NCI-H146 treated with DMSO at 0.1 percent for 48 hours (cell line): ENCODE data around the gene PFDN5.
"Not testable (repeated sequence)": the region's sequence is repeated elsewhere in the genome, so short reads cannot be mapped to it uniquely, and the experiment has no call there.

Experiments
- DNase-seq: peaks from one replicate; lab custom pipeline; 2025; ENCODE audit not compliant: unreplicated experiment; lab: John Stamatoyannopoulos, UW

The PFDN5 gene

DNA sequence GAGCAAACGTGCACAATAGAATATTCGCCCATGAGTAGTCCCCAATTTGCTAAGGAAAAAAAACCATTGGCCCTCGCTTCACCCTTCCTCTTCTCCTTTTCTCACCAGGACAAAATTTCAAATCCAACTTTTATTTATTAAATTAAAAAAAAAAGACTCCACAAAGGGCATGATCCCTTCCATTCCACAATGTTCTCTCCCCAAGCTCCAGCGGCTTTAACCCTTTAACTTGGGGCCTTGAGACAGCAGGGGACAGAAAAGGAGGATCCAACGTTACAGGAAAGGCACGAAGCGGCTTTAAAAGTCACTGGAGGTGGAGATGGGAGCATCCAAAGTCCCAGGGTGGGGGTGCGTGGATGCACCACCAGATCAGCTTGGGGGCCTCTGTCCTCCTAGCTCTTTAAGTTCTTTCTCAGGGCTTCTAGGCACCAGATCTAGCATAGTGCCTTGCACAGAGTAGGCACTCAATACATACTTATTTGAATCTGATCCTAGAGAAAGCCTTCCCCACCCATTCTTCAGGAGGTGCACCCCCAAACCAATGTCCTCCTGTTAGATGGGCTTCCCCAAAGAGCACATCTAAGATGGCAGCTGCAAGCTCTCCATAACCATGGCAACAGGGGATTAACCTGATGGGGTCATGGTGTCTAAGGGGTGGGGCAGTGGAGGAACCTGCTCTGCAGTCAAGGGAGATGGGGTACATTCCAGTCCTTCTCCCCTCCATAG is 31.3 kb downstream of the PFDN5 start:
- no peak for DNase-seq

DNA sequence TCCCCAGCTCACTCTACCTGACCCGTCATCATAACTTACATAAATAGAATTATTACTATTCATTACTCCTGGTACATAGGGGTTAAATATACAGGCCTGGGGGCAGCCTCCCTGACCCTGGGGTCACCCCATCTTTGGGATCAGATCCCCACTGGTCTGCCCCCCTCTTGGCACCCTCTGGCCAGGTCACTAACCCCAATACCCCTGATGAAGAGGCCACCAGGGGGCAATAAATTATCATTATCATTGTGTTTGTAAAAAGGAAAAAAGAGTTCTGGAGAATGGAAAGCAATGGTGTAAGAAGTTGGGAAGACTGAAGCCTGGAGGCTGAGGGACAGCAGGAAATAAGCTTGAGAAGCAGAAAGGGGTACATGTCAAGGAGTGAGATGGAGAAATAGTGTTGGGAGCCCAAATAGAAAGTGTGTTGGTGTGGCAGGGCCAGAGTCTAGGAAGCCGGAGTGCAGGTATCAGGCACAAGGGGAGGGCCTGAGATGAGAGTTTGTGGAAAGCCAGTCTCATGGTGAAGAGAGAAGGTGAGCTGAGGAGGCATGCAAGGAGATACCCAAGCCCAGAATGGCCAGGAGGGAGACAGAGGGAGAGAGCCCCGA is 32.2 kb downstream of the PFDN5 start:
- no peak for DNase-seq

DNA sequence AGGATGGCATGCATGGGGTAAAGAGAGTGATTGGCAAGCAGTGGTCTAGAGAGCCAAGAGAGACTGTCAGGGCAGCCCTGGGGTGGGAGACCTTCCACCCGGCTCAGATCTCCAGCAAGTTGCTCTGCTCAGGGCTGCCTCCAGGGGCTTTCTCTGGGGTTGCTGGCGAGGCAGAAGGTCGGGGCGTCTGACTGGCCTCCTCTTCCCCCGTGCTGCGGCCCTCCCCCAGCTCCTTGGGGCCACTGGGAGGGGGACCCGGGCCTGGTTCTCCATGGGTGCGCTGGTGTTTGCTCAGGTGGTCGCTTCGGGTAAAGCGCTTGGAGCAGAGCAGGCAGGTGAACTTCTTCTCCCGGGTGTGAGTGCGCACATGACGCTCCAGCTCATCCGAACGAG is 32.7 kb downstream of the PFDN5 start:
- DNase-seq, result peak; percentile 13

DNA sequence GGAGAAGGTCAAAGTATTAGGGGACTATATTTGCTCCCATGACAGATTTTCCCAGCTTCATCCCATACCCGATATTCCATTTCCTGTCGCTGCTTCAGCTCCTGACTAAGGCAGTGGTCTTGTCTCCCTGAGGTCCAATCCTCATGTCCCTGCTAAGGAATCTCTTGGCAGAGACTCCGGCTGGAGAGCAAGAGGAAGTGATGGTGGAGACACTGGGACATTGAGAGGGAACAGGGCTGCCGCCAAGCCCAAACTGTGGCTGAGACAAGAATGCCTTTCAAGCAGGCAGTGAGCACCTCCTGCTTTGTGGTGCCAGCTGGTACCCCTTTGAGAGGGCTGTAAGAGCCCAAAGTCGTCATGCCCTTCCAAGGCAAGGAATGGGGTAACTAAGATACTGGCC is 35.3 kb downstream of the PFDN5 start:
- no peak for DNase-seq

DNA sequence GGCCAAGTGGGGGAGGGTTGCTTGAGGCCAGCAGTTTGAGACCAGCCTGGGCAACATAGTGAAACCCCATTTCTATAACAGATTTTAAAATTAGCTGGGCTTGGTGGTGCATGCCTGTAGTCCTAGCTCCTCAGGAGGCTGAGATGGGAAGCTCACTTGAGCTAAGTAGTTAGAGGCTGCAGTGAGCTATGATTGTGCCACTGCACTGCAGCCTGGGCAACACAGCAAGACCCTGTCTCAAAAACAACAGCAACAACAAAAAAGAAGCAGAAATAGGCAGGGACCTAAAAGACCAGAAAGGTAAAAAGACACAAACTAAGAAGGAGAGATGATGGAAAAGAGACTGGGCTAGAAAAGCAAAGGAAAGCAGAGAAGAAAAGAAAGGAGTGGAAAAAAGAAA is 37.0 kb downstream of the PFDN5 start:
- DNase-seq, result not testable (repeated sequence)

DNA sequence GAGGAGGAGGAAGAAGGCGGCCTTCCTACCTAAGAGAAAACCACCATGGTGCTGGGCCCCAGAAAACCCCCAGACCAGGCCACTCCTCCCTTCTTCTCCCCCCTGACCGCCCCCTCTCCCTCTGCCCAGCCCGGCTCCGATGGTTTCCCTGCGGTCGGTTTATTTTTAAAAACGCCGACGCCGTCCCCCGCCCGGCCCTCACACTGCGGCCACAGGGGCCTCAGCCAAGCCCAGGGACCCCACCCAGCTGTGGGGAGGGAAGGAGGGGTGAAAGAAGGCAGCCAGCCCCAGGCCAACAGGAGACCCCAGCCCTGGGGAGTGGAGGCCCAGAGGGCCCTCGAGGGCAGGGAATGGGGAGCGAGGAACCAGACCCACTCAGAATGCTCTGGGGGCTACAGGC is 37.4 kb downstream of the PFDN5 start:
- no peak for DNase-seq

DNA sequence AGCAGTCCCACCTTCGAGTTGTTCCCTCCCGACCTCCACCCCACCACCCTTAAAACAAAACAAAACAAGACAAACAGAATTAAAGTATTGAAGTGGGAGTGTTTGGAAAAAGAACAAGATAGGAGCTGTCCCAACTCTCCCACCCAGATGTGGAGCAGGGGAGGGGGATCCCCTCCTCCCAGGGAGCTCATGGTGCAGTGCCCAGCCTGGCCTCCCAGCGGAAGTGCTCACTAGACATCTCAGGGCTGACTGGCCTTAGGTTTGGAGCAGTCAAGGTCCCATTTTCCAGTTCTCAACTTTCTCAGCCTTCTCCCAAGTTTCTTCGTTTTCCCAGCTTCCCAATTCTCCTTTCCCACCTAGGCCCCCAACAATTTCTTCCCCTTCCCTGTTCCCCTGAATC is 37.9 kb downstream of the PFDN5 start:
- no peak for DNase-seq

DNA sequence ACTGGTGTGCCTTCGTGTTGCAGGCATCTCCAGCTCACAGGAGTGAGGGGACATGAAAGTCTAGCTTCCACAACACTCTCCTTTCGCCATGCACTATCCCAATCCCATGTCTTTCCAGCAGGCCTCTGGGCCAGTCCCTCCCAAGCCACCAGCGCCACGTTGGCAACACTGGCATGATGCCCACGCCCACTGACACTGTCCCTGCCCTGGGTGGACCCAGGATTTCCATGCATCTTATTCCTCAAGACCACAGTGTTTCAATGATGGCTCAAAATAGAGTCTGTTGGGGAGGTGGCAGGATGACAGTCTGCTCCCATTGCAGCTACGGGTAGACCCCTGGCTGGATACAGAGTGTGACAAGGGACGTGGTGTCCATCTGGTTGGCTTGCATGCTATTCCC is 38.5 kb downstream of the PFDN5 start:
- DNase-seq, result no peak

DNA sequence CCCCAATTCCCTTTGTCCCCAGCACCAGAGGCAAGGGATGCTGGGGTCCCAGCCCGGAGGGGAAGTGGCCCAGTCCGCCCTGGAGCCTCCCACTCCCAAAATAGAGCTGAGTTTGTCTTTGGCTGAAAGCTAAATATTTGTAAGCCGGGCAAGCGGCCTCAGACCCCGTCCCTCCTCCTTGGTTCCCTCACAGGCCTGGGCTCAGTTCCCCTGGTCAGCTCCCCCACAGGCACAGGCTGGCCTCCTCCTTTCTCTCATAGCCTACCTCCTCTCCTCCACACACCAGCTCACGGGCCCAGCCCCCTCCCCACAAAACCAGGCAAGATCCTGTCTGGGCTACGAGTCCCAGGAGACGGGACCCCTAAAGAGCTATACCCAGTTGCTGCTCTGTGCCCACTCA is 39.5 kb downstream of the PFDN5 start:
- DNase-seq, result no peak

DNA sequence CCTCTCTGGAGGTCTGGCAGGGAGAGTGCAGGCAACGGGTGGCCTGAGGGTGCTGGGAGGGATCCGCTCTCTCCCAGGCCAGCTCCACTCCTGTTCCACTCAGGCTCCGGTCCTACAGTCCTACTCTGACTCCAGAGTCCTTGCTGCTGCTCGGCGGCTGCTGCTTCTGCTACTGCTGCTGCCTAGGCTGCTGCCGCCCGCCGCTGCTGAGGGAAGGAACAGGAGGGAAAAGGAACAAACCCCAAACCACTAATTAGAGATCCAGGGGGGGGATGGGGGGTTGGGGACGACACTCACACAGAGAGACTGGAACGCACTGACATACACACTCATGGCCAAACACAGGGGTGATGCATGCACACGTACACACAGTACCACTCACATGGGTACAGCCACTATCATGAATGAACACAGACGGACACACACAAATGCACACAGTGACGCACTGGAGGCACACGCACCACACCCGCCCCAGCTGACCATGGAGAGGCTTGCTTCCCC is 40.9 kb downstream of the PFDN5 start, which contains the start of gene SP7:
Gene SP7 (minus strand): TSS at position 174 of the 501 bp plus-strand sequence. CDS start 708 bp downstream, outside the sequence.
- DNase-seq, result no peak

DNA sequence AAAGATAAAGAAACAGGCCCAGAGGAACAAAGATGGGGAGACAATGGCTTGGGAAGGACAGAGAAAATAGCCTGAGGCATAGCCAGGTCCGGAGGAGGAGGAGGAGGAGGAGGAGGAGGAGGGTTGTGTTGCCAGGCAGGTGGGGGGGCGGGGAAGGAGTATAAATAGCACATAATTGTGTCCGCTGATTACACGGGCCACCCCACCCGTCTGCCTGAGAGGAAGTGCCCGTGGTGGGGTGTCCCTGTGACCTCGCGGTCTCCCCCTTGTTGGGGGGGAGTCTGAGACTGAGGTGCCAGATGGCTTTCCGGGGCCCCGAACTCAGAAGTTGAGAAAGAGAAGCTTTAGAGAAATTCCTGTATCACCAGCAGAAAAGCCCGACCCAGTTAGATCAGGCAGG is 42.7 kb downstream of the PFDN5 start:
- DNase-seq, result peak; percentile 28

DNA sequence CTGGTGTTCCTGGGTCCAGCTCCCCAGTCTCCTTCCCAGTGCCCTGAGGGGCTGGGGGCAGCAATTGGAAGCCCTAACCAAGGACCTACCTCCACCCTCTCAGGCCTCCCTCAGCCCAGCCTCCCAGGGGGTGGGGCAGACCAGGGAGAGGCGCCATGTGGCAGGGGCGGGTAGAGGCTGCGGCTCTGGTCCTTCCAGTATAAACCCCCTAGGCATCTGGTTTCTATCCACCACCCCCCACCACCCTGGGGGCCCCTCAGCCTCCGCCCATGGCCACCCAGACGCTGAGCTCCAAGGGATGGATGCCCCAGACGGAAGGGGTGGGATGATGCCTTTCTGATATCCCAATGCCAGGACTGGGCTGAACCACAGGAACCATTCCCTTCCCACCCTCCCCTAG is 43.6 kb downstream of the PFDN5 start:
- no peak for DNase-seq

DNA sequence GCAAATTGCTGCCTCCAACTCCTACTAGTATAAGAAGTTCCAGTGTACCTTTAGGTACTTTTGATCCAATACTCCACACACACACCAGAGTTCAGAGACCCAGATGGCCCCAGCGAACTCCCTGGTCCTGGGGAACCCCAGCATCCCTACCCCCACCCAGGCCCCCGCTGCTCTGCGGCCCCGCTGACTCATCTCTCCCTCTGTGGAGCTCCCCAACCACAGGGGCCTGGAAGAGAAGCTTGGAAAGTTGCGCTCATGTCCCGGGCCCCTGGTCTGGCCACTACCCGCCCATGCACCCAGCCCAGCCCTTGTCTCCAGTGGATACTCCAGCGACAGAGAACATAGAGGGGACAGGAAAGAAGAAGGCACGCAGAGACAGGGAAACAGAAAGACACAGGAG is 45.1 kb downstream of the PFDN5 start:
- DNase-seq, result no peak

DNA sequence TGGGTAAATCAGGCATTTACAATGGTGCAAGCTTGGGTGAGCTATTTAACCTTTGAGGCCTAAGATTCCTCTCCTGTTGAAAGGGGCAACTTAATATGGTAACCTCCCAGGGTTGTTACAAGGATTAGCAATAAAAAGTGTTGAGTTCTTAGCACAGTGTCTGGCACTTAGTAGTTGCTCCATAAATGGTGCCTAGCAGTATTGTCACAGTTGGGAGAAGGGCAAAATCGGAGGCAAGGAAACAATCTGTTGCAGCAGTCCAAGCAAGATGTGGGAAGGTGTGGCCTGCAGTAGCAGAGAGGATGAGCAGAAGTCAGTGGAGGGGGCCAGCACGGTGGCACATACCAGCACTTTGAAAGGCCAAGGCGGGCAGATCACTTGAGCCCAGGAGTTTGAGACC is 48.1 kb downstream of the PFDN5 start:
- DNase-seq, result no peak

DNA sequence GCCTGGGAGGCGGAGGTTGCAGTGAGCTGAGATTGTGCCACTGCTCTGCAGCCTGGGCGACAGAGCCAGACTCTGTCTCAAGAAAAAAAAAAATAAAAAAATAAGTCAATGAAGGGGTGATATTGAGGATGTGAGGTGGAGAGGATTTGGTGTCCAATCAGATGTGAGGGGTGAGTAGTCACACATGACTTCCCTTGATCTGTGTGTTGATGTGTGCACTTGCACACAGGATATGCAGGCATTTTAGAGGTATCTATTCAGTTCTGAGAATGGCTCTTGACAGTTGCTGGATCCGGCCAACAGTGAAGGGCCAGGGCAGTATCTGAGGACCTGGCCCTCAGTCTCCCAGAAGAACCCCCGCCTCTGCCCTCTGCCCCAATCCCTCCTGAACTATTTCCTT is 48.6 kb downstream of the PFDN5 start:
- no peak for DNase-seq

DNA sequence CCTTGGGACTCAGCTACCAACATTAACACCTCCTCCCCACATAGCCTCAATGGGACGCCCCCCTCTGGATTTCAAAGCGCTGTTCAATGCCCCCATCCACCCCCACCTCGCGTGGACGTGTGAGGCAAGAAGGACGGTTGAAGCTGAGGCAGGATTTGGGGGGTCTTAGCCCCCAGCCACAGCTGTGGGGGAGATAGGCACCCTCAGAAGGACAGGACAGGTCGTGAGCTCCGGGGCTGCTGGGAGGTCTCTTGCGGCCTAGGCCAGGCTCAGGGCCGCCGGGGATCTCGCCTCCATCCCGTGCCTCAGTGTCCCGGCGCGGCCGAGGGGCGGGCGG is 49.1 kb downstream of the PFDN5 start:
- no peak for DNase-seq

DNA sequence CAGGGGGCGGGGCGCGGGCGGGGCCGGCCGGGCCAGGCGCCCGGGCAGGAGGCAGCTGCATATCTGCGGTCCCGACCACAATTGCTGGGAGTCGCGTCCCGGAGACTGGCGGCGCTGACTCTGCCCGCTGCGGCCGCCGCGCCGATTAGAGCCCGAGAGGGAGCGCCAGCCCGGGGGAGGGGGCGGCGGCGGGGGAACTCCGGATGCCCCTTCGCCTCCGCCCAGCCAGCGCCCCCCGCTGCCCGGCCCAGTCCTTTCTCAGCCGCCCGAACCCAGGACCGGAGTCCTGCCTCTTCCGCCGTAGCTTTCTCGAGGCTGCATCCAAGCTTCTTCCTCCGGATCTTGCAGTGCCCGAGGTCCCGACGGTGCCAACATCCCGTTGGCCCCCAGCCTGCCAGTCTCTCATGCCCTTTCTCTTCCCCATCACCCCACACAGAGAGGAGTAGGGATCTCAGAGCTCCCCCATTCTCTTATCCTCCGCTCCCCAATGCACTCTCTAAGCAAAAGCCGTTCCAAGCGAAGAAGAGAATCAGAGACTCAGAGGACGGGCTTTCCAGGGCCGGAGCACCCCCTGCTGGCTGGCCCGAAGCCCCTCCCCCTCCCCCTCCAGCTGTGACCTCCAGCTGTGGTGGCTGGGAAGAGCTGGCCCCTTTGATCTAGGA is 49.6 kb downstream of the PFDN5 start:
- peak; percentile 56 for DNase-seq

DNA sequence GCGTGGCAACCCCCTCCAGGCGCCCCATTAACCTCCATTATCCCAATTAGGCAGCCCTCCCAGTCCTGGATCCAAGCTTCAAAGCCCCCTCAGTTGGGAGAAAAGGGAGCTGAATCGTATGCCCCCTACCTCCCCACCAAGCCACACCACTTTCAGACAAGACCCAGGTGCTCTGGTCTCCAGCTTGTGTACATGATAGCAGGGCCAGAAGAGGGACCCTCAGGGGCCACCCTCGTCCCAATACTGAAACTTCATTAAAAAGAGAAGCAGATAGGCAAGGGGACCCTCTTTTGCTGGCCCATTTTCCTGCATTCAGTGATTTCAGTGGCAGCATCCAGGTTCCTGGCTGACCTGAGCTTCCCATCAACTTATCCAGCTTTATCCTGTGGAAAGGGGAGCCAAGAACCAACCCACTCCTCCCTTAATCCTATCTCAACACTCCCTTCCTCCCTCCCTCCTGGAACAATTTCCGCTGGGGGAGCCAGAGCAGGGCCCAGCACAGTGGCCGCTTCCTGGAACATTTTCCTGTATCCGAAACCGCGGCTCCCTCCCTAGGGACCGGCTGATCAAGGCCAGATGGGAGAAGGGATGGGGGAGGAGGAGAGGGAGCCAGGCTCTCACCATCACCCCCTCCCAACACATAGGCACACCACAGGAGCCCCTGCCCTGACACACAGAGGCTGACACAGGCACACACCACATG is 50.3 kb downstream of the PFDN5 start:
- DNase-seq, result no peak

DNA sequence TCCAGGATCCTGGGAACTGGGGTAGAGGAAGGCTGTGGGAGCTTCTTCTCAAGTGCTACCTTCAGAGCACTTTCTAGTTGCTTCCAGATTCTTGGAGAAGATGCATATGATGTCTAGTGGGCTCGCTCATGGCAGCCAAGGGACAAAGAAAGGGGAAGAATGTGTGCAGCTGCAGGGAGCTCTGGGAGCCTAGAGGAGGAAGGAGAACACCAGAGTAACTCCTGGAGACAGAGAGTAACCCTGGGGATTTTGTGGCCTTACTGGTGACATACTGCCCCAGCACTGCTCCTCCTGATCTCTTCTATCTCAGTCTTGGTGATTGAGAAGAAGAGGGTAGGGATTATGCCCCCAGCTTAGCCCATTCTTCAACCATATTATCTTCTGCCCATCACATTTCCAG is 51.1 kb downstream of the PFDN5 start:
- DNase-seq, result no peak

DNA sequence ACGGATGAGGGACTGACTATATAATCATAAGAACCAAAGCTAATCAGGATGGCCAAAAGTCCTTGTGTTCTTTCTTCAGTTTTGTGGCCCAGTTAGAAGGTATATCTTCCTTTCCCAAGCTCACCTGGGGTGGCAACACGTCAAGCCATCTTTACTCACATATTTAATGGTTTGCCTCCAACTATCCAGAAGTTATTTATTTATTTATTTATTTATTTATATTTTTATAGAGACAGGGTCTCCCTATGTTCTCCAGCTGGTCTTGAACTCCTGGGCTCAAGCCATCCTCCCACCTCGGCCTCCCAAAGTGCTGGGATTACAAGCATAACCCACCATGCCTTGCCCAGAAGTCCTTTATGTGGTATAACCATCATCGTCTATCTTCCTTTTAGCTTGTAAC is 52.6 kb downstream of the PFDN5 start:
- DNase-seq, result no peak
